ENCODE data around the gene BAZ2B.
"Not testable (repeated sequence)": the region's sequence is repeated elsewhere in the genome, so short reads cannot be mapped to it uniquely, and the experiment has no call there.

The BAZ2B gene

GRCh38 chr2:159535261-159535660 is 81.1 kb downstream of the BAZ2B start:
- DNase-seq (ENCODE audit: low read depth): not testable (repeated sequence)

GRCh38 chr2:159531475-159531874 is 84.9 kb downstream of the BAZ2B start:
- DNase-seq (ENCODE audit: low read depth): no peak

- no peak for DNase-seq (ENCODE audit: low read depth)
Observed at GRCh38 chr2:159526433-159526832, 89.9 kb downstream of the BAZ2B start.

GRCh38 chr2:159525012-159525411 is 91.3 kb downstream of the BAZ2B start:
- no peak for DNase-seq (ENCODE audit: low read depth)

GRCh38 chr2:159521272-159521671 is 95.1 kb downstream of the BAZ2B start:
- DNase-seq (ENCODE audit: low read depth): no peak

GRCh38 chr2:159518321-159519005 is 97.9 kb downstream of the BAZ2B start:
- DNase-seq (ENCODE audit: low read depth): no peak

- DNase-seq (ENCODE audit: low read depth): no peak
Observed at GRCh38 chr2:159516241-159516758, 100.0 kb downstream of the BAZ2B start.

GRCh38 chr2:159515441-159515840 is 100.9 kb downstream of the BAZ2B start:
- no peak for DNase-seq (ENCODE audit: low read depth)

- no peak for DNase-seq (ENCODE audit: low read depth)
Observed at GRCh38 chr2:159513745-159514144, 102.6 kb downstream of the BAZ2B start.

GRCh38 chr2:159508140-159508539 is 108.2 kb downstream of the BAZ2B start:
- DNase-seq (ENCODE audit: low read depth): no peak

- no peak for DNase-seq (ENCODE audit: low read depth)
Observed at GRCh38 chr2:159506764-159507440, 109.4 kb downstream of the BAZ2B start.

- no peak for DNase-seq (ENCODE audit: low read depth)
Observed at GRCh38 chr2:159506202-159506601, 110.1 kb downstream of the BAZ2B start.

- DNase-seq (ENCODE audit: low read depth): no peak
Observed at GRCh38 chr2:159505196-159505595, 111.2 kb downstream of the BAZ2B start.

GRCh38 chr2:159501743-159502142 is 114.6 kb downstream of the BAZ2B start:
- no peak for DNase-seq (ENCODE audit: low read depth)

GRCh38 chr2:159497847-159498246 is 118.5 kb downstream of the BAZ2B start:
- DNase-seq (ENCODE audit: low read depth): no peak

- no peak for DNase-seq (ENCODE audit: low read depth)
Observed at GRCh38 chr2:159497256-159497655, 119.1 kb downstream of the BAZ2B start.

GRCh38 chr2:159489476-159489875 is 126.9 kb downstream of the BAZ2B start:
- no peak for DNase-seq (ENCODE audit: low read depth)

GRCh38 chr2:159484532-159484931 is 131.8 kb downstream of the BAZ2B start:
- DNase-seq (ENCODE audit: low read depth): no peak

GRCh38 chr2:159476329-159476728 is 140.0 kb downstream of the BAZ2B start:
- DNase-seq (ENCODE audit: low read depth): no peak

GRCh38 chr2:159475793-159476192 is 140.6 kb downstream of the BAZ2B start:
- no peak for DNase-seq (ENCODE audit: low read depth)

GRCh38 chr2:159471340-159471739 is 145.0 kb downstream of the BAZ2B start:
- no peak for DNase-seq (ENCODE audit: low read depth)

- DNase-seq (ENCODE audit: low read depth): no peak
Observed at GRCh38 chr2:159468257-159468656, 148.1 kb downstream of the BAZ2B start.

GRCh38 chr2:159462961-159463360 is 153.4 kb downstream of the BAZ2B start:
- DNase-seq (ENCODE audit: low read depth): no peak
